Hematopoietic multipotent progenitor cell treated with erythropoietin and hydrocortisone succinate and interleukin-3 and kit ligand, for 6 days (in vitro differentiated cells): Measurements from ENCODE around the gene PLCB3.

ENCODE experiments used
- DNase-seq: peaks from one replicate; pipeline ENCODE4 v3.0.0-alpha.2; 2015

The PLCB3 gene

GRCh38 chr11:64251753-64252002 is 348 bp downstream of the PLCB3 start:
- DNase-seq = no peak

- DNase-seq = peak; percentile 61
Observed at GRCh38 chr11:64252003-64252872, 908 bp downstream of the PLCB3 start.

GRCh38 chr11:64253043-64253442 is 1.7 kb downstream of the PLCB3 start:
- no peak for DNase-seq

GRCh38 chr11:64253481-64253880 is 2.2 kb downstream of the PLCB3 start:
- peak; percentile 58 for DNase-seq

- DNase-seq = no peak
Observed at GRCh38 chr11:64254326-64254725, 3.0 kb downstream of the PLCB3 start.

GRCh38 chr11:64255135-64256128 is 4.1 kb downstream of the PLCB3 start:
- no peak for DNase-seq

- DNase-seq = no peak
Observed at GRCh38 chr11:64256300-64256699, 5.0 kb downstream of the PLCB3 start.

GRCh38 chr11:64258356-64258755 is 7.0 kb downstream of the PLCB3 start:
- DNase-seq = no peak

- DNase-seq = no peak
Observed at GRCh38 chr11:64258946-64259532, 7.7 kb downstream of the PLCB3 start.

- no peak for DNase-seq
Observed at GRCh38 chr11:64259533-64260067, 8.3 kb downstream of the PLCB3 start.

GRCh38 chr11:64260147-64260708 is 8.9 kb downstream of the PLCB3 start:
- DNase-seq = no peak

- DNase-seq = no peak
Observed at GRCh38 chr11:64261556-64262080, 10.3 kb downstream of the PLCB3 start.

GRCh38 chr11:64262271-64263002 is 11.1 kb downstream of the PLCB3 start:
- no peak for DNase-seq

GRCh38 chr11:64263021-64263946 is 12.0 kb downstream of the PLCB3 start:
- DNase-seq = no peak

GRCh38 chr11:64263947-64264317 is 12.6 kb downstream of the PLCB3 start:
- no peak for DNase-seq

- DNase-seq = no peak
Observed at GRCh38 chr11:64264371-64264852, 13.1 kb downstream of the PLCB3 start.

GRCh38 chr11:64265176-64266160 is 14.1 kb downstream of the PLCB3 start:
- DNase-seq = no peak

GRCh38 chr11:64266339-64266738 is 15.0 kb downstream of the PLCB3 start:
- no peak for DNase-seq

GRCh38 chr11:64267207-64267945 is 16.0 kb downstream of the PLCB3 start:
- DNase-seq = no peak
